Measurements from ENCODE around the gene PTPDC1.
"Not testable (repeated sequence)": the region's sequence is repeated elsewhere in the genome, so short reads cannot be mapped to it uniquely, and the experiment has no call there.

The PTPDC1 gene

GRCh38 chr9:94094219-94095145, 10.2 kb downstream of the PTPDC1 start:
- DNase-seq (ENCODE audit: low read depth) = not testable (repeated sequence)

GRCh38 chr9:94096819-94097577, 12.7 kb downstream of the PTPDC1 start:
- peak; percentile 21 for DNase-seq (ENCODE audit: low read depth)

- DNase-seq (ENCODE audit: low read depth) = peak; percentile 96
Measured at GRCh38 chr9:94097788-94098414, 13.6 kb downstream of the PTPDC1 start.

DNA sequence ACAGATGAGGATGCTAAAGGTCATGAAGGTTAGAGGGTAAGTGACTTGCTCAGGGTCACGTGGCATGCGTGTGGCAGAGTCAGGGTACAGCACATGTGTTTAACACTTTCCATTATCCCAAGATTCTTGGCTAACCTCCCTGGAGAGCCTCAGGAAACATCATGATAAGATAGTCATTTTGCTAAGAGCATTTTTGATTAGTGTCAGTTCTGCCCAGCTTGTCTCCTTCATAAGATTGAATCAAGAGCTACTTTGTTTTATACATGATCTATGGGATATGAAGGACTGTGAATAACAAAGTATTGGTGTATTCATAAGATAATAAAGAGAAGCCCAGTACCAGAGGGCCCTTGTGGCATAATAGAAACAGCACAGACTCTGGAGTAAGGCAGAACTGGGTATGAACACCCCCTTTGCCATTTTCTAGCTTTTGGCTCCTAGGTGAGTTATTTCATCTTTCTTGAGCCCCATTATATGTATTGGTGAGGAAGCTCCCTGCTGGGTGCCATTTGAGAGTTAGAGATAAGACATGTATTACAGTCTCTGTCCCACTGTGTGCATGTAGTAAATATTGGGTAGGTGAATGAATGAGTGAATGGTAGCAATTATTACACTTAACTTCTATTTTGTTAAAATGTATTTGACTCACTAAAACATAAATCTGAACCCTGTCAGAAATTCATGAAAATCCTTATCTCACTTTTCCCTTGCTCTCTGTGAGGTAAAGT, 16.1 kb downstream of the PTPDC1 start:
- no peak for DNase-seq (ENCODE audit: low read depth)

DNA sequence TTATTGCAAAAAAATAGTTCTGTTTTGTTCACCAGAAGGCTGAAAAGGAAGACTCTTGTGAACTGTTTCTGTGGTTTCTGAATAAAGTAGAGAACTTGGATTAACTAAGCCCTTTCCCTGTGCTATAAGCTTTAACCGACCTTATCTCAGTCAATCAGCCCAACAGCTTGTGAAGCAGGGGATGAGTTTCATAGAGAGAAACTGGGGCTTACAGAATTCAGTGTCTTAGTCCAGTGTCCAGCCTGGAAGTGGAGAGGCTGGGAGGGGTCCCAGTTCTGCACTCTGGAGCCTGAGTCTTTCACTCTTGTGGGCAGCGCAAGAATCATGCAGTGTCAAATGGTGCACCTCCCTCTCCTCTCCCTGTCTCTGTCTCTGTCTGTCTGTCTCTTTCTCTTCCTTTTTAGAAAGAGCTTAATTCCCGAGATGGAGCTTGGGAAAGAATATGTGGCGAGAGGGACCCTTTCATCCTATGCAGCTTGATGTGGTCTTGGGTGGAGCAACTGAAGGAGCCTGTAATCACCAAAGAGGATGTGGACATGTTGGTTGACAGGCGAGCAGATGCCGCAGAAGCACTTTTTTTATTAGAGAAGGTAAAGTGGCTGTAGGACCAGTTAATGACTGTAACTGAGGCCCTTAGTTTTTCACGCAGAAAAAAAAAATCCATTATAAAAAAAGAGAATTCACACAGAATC, 17.0 kb downstream of the PTPDC1 start:
- DNase-seq (ENCODE audit: low read depth) = no peak

DNA sequence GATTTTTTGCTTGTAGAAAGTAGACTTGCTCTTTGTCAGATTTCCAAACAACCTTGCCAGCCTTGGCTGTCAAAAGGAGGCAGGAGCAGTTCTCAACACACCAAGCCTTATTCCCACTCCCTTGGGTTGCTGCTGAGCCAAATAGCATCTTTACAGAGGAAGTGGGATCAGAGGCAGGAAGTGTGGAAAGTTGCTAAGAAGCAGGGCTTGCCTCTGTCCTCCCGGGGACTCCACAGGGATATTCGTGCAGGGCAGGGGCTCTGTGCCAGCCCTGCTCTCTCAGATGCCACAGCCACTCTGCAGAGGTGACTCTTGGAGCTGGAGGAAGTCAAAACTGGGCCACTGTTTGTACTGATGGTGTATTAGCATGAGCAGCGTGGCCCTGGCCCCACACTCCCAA, 24.3 kb downstream of the PTPDC1 start:
- peak; percentile 49 for DNase-seq (ENCODE audit: low read depth)

GRCh38 chr9:94110821-94111252, 26.6 kb downstream of the PTPDC1 start:
- peak; percentile 58 for DNase-seq (ENCODE audit: low read depth)

DNA sequence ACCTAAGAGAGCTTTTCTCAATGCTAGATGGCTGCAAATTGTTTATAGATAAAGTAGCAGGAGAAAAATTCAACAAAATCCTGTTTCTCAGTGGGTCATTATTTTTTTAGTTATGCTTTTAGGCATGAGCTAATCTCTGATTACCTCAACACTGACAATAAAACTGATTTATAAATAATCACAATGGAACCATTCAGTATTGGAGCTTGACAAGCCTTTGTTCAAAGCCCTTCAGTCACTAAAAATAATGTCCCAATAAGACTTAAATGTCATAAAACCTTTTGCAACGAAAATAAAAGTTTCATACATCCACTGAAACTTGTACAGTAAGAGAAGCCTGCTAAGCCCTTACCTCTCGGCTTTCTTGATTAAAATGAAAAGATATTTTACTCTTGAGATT, 27.2 kb downstream of the PTPDC1 start:
- DNase-seq (ENCODE audit: low read depth) = no peak

DNA sequence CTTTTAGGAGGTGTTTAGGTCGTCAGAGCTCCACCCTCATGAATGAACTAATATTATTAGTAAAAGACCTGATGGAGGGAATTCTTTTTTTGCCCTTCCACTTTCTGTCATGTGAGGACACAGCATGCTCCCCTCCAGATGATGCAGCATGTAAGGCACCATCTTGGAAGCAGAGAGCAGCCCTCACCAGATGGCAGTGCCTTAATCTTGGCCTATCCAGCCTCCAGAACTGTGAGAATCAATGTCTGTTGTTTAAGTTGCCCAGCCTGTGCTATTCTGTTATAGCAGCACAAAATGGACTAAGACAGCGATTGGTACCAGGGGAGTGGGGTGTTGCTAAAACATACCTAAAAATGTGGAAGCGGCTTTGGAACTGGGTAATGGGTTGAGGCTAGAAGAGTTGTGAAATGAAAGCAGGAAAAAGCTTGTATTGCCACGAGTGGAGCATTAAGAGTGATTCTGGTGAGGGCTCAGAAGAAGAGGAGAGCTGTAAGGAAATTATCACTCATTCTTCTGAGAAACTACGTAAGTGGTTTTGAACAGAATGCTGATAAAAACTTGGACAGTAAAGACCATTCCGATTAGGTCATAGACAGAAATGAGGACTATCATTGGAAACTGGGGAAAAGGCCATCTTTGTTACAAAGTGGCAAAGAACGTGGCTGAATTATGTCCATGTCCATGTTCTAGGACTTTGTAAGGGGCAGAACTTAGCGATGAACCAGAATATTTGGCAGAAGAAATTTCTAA, 28.6 kb downstream of the PTPDC1 start:
- no peak for DNase-seq (ENCODE audit: low read depth)

GRCh38 chr9:94120088-94120487, 35.8 kb downstream of the PTPDC1 start:
- DNase-seq (ENCODE audit: low read depth) = not testable (repeated sequence)

- DNase-seq (ENCODE audit: low read depth) = no peak
Measured at GRCh38 chr9:94120854-94121376, 36.7 kb downstream of the PTPDC1 start.

GRCh38 chr9:94126844-94127243, 42.6 kb downstream of the PTPDC1 start:
- no peak for DNase-seq (ENCODE audit: low read depth)

- DNase-seq (ENCODE audit: low read depth) = no peak
Measured at GRCh38 chr9:94127806-94128205, 43.5 kb downstream of the PTPDC1 start.

GRCh38 chr9:94128580-94128979, 44.3 kb downstream of the PTPDC1 start:
- no peak for DNase-seq (ENCODE audit: low read depth)

DNA sequence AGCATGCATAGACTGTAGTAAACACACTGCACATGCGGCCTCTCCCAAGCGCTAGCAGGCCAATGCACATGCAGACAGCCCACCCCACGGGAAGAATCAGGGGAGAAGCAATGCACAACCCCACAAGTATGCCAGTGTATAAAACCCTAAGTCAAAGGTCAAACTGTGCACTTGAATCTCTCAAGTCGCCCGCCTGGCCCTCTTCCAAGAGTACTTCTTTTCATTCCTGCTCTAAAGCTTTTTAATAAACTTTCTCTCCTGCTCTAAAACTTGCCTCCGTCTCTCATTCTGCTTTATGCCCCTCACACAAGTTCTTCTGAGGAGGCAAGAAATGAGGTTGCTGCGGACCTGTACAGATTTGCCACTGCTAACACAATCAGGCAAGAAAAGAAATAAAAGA, 50.4 kb downstream of the PTPDC1 start:
- no peak for DNase-seq (ENCODE audit: low read depth)

- DNase-seq (ENCODE audit: low read depth) = peak; percentile 86
Measured at GRCh38 chr9:94135222-94135621, 51.0 kb downstream of the PTPDC1 start.

GRCh38 chr9:94139672-94140417, 55.6 kb downstream of the PTPDC1 start:
- DNase-seq (ENCODE audit: low read depth) = peak; percentile 98

DNA sequence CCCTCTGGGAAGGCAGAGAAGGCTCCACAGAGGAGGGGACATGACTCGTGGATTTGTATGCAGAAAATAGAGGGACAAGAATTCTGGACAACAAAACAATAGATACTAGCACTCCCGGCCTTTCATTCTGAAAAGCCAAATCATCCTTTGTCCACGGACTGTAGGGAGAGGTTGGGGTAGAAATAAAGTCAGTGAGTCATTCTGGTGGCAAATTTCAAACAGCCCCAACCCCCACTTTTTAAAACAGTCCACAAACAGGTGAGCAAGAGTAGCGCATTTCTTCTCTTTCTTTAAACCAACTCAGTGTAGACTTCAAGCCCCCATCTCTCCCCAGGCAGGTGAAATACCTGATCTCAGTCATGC, 56.1 kb downstream of the PTPDC1 start:
- DNase-seq (ENCODE audit: low read depth) = no peak

All from EH (cell line).